HG02885 (cell line): ENCODE results near the gene CRIM1.
"Not testable (repeated sequence)": the region's sequence is repeated elsewhere in the genome, so short reads cannot be mapped to it uniquely, and the experiment has no call there.

ENCODE experiments used
- ATAC-seq: cut with Tn5 transposase; IDR thresholded peaks from one replicate; pipeline ENCODE4 v1.9.1; 2021; ENCODE audit warnings: mild to moderate bottlenecking; ENCODE audit not compliant: unreplicated experiment, poor library complexity

CRIM1 gene

DNA sequence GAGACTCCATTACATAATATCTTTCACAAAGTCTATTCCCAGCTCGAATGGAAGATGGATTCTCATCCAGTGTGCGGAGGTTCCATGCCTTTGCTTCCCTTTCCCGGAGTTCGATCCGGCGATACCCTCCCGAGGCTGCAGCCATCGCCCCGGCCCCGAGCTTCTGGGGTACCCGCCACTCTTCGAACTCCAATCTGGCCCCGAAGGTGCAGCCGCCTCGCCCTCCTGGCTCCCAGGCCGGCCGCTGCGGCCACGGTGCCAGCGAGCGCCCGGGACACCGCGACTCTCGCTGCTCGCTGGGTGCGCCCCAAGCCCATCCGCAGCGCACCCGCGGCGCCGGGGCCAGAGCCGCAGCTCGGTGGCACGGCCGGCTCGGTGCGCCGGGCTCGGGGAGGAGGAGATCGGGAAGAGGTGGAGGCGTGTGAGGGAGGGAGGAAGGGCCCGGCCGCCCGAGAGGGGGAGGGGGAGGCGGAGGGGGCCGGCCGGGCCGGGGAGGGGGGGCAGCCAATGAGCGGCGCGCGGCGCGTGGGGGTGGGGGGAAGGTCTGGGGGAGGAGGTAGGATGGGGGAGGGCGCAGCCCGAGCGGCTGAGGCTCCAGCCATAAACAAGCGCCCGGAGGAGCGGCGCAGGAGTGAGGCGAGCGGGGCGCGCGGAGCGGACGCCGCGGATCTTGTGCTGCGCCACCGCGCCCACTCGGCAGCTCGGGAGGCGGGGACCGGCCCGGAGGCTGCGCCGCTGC lies at the start of gene CRIM1:
CRIM1 (plus strand) TSS at position 628 of the 739 bp plus-strand sequence. CDS start 515 bp downstream, outside the sequence.
- ATAC-seq = peak; percentile 53

DNA sequence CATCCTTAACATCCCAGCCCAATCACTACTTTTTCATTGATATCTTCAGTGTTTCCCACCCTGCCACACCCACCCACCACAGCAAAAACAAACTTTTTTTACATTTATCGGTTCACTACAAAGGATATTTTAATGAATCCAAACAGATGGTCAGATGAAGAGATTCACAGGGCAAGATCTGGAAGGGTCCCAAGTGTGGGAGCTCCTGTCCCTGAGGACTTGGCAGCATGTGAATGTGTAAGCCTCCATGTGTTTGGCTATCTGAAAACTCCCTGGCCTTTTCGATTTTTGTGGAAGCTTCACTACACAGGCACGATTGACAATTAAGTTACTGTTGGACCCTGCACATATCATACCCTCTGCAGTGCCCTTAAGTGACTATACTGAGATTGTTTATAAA lies 48.1 kb upstream of the CRIM1 start:
- no peak for ATAC-seq

DNA sequence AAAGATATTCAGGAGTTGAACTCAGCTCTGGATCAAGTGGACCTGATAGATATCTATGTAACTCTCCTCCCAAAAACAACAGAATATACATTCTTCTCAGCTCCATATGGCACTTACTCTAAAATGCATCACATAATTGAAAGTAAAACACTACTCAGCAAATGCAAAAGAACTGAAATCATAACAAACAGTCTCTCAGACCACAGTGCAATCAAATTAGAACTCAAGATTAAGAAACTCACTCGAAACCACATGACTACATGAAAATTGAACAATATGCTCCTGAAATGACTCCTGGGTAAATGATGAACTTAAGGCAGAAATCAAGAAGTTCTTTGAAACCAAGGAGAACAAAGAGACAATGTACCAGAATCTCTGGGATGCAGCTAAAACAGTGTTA lies 45.1 kb upstream of the CRIM1 start:
- not testable (repeated sequence) for ATAC-seq

GRCh38 chr2:36318547-36318946 lies 37.0 kb upstream of the CRIM1 start:
- ATAC-seq = no peak

DNA sequence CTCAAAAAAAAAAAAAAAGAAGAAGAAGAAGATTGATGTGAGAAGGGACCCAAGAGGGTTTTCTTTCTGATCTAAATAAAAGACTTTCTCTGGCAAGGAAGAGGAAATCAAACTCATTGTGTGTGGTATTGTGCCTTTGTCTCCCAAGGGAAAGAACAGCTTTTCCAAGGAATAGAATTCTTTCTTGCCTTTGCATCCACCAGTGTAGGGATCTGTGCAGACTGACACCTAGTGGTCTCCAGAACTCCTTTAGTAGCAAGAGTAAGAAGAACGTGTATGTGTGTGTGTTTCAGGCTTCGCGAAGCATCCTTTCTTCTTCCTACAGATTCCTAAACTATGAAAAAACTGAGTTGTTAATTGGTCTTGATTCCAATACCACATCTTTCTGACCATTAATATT lies 33.5 kb upstream of the CRIM1 start:
- ATAC-seq = no peak

GRCh38 chr2:36326286-36326685 lies 29.3 kb upstream of the CRIM1 start:
- ATAC-seq = no peak

- ATAC-seq = no peak
These were observed 26.3 kb upstream of the CRIM1 start for GRCh38 chr2:36329251-36329650.

DNA sequence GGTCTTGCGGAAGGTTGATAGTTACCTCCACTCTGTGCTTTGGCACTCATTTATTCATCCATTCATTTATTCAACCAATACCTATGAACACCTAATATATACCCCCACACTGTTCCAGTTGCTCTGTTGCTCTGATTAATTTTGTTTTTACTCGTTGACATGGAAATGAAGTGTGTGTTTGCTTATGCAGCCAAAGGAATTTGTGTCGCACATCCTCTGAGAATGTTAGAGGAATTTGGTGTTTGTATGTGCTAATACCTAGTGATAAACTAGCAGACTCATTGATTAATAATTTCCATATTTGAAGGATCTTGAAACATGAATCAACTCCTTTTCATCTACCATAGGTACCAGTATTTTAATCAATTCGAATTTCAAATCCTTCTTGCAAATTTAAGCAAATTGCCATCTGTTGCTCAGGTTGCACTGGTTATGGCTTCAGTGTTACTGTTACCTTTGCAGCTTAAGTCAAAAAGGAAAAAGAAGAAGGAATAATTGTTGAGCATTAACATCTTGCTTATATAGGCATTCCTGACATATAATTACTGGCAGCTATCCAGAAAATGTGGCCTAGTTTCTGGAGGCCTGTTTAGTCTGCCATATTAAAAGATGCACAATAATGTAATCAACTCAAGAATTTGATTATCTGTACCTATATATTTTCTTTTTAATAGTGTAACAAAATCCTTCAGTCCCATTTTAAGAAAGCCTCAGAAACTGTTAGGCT lies 25.7 kb upstream of the CRIM1 start:
- no peak for ATAC-seq

GRCh38 chr2:36330473-36331395 lies 24.8 kb upstream of the CRIM1 start:
- no peak for ATAC-seq

- ATAC-seq = no peak
These were observed 22.1 kb upstream of the CRIM1 start for GRCh38 chr2:36333350-36334012.

DNA sequence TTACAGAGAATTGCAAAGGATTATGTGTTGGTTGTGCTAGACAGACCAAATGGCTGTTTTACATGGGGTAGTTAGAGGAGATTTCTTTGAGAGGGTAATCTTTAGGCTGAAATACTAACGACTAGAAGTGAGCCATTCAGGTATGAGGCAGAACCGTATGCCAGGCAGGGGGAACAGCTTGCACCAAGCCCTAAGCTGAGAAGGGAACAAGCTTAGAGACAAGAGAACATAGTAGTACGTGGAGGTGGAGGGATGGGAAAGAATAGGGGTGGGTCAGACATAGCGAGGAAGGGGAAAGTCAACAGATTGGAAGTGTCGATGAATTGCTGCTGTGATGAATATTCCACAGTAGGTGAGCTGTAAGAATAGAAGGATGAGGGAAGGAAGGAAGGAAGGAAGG lies 20.0 kb upstream of the CRIM1 start:
- no peak for ATAC-seq

DNA sequence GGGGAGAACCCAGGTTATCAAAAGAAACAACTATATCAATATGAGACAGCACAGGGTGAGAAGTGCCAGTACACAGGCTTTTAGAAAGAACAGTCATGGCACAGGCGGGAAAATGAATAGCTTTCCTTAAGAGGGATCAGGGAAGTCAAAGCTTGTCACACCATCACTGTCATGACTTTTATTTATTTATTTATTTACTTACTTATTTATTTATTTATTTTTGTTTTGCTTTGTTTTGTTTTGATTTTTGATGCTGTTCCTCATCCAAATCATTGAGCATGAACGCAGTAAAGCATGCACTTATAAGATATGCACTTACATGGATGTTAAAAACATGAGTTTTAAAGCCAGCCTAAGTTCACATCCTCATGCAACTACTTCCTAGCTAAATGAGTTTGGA lies 19.3 kb upstream of the CRIM1 start:
- no peak for ATAC-seq

DNA sequence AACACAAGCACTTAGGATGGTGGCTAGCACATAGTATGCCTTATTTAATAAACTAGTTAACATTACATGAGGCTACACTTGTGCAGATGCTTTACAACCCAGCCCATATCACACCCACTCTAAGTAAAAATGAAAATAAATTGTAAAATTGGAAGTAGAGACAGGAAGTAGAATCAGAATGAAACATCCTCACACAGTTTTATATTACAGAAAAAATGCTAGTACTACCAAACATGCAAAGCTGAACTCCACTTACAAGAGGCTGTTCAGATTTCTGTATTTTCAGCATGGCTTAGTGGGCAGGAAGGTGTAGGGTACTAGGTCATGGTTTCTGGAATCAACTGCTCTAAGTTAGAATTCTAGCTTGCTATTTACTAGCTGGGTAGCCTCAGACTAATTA lies 18.2 kb upstream of the CRIM1 start:
- ATAC-seq = peak; percentile 79

GRCh38 chr2:36338124-36338826 lies 17.3 kb upstream of the CRIM1 start:
- ATAC-seq = no peak

DNA sequence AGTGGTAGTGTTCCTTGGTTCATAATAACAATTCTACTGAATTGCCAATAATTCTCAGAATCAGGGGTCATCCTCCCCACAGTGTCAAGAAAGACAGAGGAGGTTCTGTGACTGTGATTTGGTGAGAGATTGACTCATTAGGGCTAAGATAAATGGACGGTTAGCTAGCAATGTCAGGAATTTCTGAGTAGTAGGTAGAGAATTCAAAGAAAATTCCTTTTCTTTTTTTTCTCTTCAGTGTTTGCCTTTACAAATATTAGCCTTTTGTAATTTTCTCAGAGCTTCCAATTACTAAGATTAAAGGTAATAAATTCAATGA lies 16.8 kb upstream of the CRIM1 start:
- ATAC-seq = no peak

- no peak for ATAC-seq
These were observed 15.9 kb upstream of the CRIM1 start for GRCh38 chr2:36339607-36340218.

DNA sequence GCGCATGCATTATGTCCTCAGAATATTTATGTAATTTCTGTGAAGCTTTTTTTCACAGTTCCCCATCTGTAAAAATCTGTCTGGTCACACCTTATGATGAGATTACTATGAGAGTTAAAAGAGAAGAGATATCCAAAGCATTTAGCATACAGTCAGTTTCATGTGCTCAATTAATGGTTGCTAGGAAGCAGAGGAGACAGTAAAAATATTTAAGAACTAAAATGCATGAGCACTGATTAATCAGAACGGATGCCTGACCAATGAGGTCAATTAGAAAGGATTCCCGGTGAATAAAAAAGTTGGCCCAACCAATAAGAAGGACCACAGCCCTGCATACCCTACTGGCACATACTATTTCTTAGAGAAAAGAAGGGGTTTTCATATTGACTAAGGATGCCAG lies 12.0 kb upstream of the CRIM1 start:
- no peak for ATAC-seq

DNA sequence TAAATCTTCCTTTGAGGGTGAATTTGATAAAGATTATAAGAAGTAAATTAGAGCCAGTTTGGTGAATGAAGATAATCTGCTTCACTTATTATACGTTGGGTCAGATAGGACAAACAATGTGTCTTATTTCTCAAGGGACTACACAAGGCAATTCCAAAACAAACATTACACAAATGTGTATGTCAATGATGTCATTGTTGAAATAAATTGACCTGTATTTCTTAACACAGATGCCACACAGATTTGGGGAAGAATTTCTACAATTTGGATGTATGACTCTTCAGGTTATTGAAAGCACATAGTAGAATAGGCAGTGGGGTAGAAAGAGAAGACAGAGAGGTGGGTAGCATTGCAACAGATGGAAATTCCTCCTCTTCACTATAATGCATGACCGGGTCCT lies 6.9 kb upstream of the CRIM1 start:
- no peak for ATAC-seq

DNA sequence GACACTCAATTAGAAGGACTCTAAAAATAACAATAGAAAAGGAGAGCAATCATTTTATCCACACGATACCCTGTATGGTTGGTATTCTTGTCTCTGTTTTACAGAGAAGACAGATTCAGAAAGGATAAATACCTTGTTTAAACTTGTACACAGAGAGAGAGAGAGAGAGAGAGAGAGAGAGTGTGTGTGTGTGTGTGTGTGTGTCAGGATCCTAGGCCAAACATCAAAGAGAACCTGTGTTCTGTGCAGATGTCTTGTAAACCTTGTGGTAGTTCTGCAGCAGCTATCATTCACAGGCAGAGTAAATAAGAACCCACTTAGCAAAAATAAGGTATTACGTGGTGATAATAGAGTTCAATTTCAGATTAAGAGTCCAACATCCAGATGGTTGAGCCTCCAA lies 4.3 kb upstream of the CRIM1 start:
- no peak for ATAC-seq
